Measurements from ENCODE around the gene ZBTB16. TPM values are rescaled to one million over a fixed set of nuclear protein-coding genes. Genes with fewer than 3 reads are reported as not detected.

Gene ZBTB16
- polyA plus RNA-seq, 1 donor: 2.8 TPM

GRCh38 chr11:114282488-114282887, 223.0 kb downstream of the ZBTB16 start:
- no CpG with 5 or more reads among the region's 3 CpGs for WGBS (ENCODE audit: insufficient coverage, low lambda C conversion rate)
- Histone ChIP-seq H3K4me1 (ENCODE audit: control insufficient read depth, insufficient read depth, low read length) (no peaks in the 10 kb centered on the region), H3K27ac (ENCODE audit: low read length) (no peak overlapping the region), H3K4me3 (ENCODE audit: low read length) (no peak overlapping the region), H3K36me3 (ENCODE audit: control insufficient read depth, insufficient read depth, low read length) (no peaks in the 10 kb centered on the region), H3K27me3 (ENCODE audit: control insufficient read depth, insufficient read depth, low read length) (no peaks in the 10 kb centered on the region), H3K9me3 (ENCODE audit: control insufficient read depth, low read depth, low read length) (no peaks in the 10 kb centered on the region)
- DNase-seq: no peak

GRCh38 chr11:114283422-114283821, 223.9 kb downstream of the ZBTB16 start:
- DNase-seq: no peak
- WGBS (ENCODE audit: insufficient coverage, low lambda C conversion rate): 97% methylated on average over 3 of the region's 3 CpGs
- Histone ChIP-seq H3K27me3 (ENCODE audit: control insufficient read depth, insufficient read depth, low read length) (no peaks in the 10 kb centered on the region), H3K4me1 (ENCODE audit: control insufficient read depth, insufficient read depth, low read length) (no peaks in the 10 kb centered on the region), H3K36me3 (ENCODE audit: control insufficient read depth, insufficient read depth, low read length) (no peaks in the 10 kb centered on the region), H3K27ac (ENCODE audit: low read length) (no peak overlapping the region), H3K9me3 (ENCODE audit: control insufficient read depth, low read depth, low read length) (no peaks in the 10 kb centered on the region), H3K4me3 (ENCODE audit: low read length) (no peak overlapping the region)

GRCh38 chr11:114284021-114284420, 224.5 kb downstream of the ZBTB16 start:
- Histone ChIP-seq H3K36me3 (ENCODE audit: control insufficient read depth, insufficient read depth, low read length) (no peaks in the 10 kb centered on the region), H3K27ac (ENCODE audit: low read length) (no peak overlapping the region), H3K27me3 (ENCODE audit: control insufficient read depth, insufficient read depth, low read length) (no peaks in the 10 kb centered on the region), H3K9me3 (ENCODE audit: control insufficient read depth, low read depth, low read length) (no peaks in the 10 kb centered on the region), H3K4me3 (ENCODE audit: low read length) (no peak overlapping the region), H3K4me1 (ENCODE audit: control insufficient read depth, insufficient read depth, low read length) (no peaks in the 10 kb centered on the region)
- DNase-seq: no peak
- WGBS (ENCODE audit: insufficient coverage, low lambda C conversion rate): no CpG with 5 or more reads among the region's 2 CpGs

GRCh38 chr11:114284914-114285313, 225.4 kb downstream of the ZBTB16 start:
- Histone ChIP-seq H3K4me3 (ENCODE audit: low read length) (no peak overlapping the region), H3K9me3 (ENCODE audit: control insufficient read depth, low read depth, low read length) (no peaks in the 10 kb centered on the region), H3K27ac (ENCODE audit: low read length) (no peak overlapping the region), H3K27me3 (ENCODE audit: control insufficient read depth, insufficient read depth, low read length) (no peaks in the 10 kb centered on the region), H3K4me1 (ENCODE audit: control insufficient read depth, insufficient read depth, low read length) (no peaks in the 10 kb centered on the region), H3K36me3 (ENCODE audit: control insufficient read depth, insufficient read depth, low read length) (no peaks in the 10 kb centered on the region)
- WGBS (ENCODE audit: insufficient coverage, low lambda C conversion rate): 100% methylated on average over 2 of the region's 7 CpGs
- DNase-seq: no peak

- DNase-seq: no peak
- H3K4me3 ChIP-seq (ENCODE audit: low read length): no peak overlapping the region
- no peaks in the 10 kb centered on the region for H3K36me3 ChIP-seq (ENCODE audit: control insufficient read depth, insufficient read depth, low read length)
- no peaks in the 10 kb centered on the region for H3K27me3 ChIP-seq (ENCODE audit: control insufficient read depth, insufficient read depth, low read length)
- no peaks in the 10 kb centered on the region for H3K4me1 ChIP-seq (ENCODE audit: control insufficient read depth, insufficient read depth, low read length)
- no peaks in the 10 kb centered on the region for H3K9me3 ChIP-seq (ENCODE audit: control insufficient read depth, low read depth, low read length)
- no peak overlapping the region for H3K27ac ChIP-seq (ENCODE audit: low read length)
- no CpG with 5 or more reads among the region's 3 CpGs for WGBS (ENCODE audit: insufficient coverage, low lambda C conversion rate)
These were observed 226.1 kb downstream of the ZBTB16 start for GRCh38 chr11:114285599-114285998.

GRCh38 chr11:114286229-114286628, 226.7 kb downstream of the ZBTB16 start:
- H3K27ac ChIP-seq (ENCODE audit: low read length): no peak overlapping the region
- H3K27me3 ChIP-seq (ENCODE audit: control insufficient read depth, insufficient read depth, low read length): no peaks in the 10 kb centered on the region
- DNase-seq: no peak
- H3K4me3 ChIP-seq (ENCODE audit: low read length): no peak overlapping the region
- H3K4me1 ChIP-seq (ENCODE audit: control insufficient read depth, insufficient read depth, low read length): no peaks in the 10 kb centered on the region
- WGBS (ENCODE audit: insufficient coverage, low lambda C conversion rate): 100% methylated on average over 1 of the region's 3 CpGs
- no peaks in the 10 kb centered on the region for H3K36me3 ChIP-seq (ENCODE audit: control insufficient read depth, insufficient read depth, low read length)
- H3K9me3 ChIP-seq (ENCODE audit: control insufficient read depth, low read depth, low read length): no peaks in the 10 kb centered on the region

GRCh38 chr11:114287154-114287553, 227.6 kb downstream of the ZBTB16 start:
- no peak for DNase-seq
- H3K36me3 ChIP-seq (ENCODE audit: control insufficient read depth, insufficient read depth, low read length): no peaks in the 10 kb centered on the region
- H3K27ac ChIP-seq (ENCODE audit: low read length): no peak overlapping the region
- H3K4me3 ChIP-seq (ENCODE audit: low read length): no peak overlapping the region
- no peaks in the 10 kb centered on the region for H3K4me1 ChIP-seq (ENCODE audit: control insufficient read depth, insufficient read depth, low read length)
- no peaks in the 10 kb centered on the region for H3K27me3 ChIP-seq (ENCODE audit: control insufficient read depth, insufficient read depth, low read length)
- no peaks in the 10 kb centered on the region for H3K9me3 ChIP-seq (ENCODE audit: control insufficient read depth, low read depth, low read length)
- 88% methylated on average over 1 of the region's 2 CpGs for WGBS (ENCODE audit: insufficient coverage, low lambda C conversion rate)

- DNase-seq: no peak
- Histone ChIP-seq H3K27ac (ENCODE audit: low read length) (no peak overlapping the region), H3K27me3 (ENCODE audit: control insufficient read depth, insufficient read depth, low read length) (no peaks in the 10 kb centered on the region), H3K9me3 (ENCODE audit: control insufficient read depth, low read depth, low read length) (no peaks in the 10 kb centered on the region), H3K36me3 (ENCODE audit: control insufficient read depth, insufficient read depth, low read length) (no peaks in the 10 kb centered on the region), H3K4me3 (ENCODE audit: low read length) (no peak overlapping the region), H3K4me1 (ENCODE audit: control insufficient read depth, insufficient read depth, low read length) (no peaks in the 10 kb centered on the region)
- 83% methylated on average over 1 of the region's 2 CpGs for WGBS (ENCODE audit: insufficient coverage, low lambda C conversion rate)
These were observed 228.6 kb downstream of the ZBTB16 start for GRCh38 chr11:114288136-114288535.

GRCh38 chr11:114289779-114290178, 230.3 kb downstream of the ZBTB16 start:
- Histone ChIP-seq H3K36me3 (ENCODE audit: control insufficient read depth, insufficient read depth, low read length) (no peaks in the 10 kb centered on the region), H3K27me3 (ENCODE audit: control insufficient read depth, insufficient read depth, low read length) (no peaks in the 10 kb centered on the region), H3K9me3 (ENCODE audit: control insufficient read depth, low read depth, low read length) (no peaks in the 10 kb centered on the region), H3K27ac (ENCODE audit: low read length) (no peak overlapping the region), H3K4me3 (ENCODE audit: low read length) (no peak overlapping the region), H3K4me1 (ENCODE audit: control insufficient read depth, insufficient read depth, low read length) (peaks cover under 1% of the 10 kb centered on the region)
- DNase-seq: no peak
- WGBS (ENCODE audit: insufficient coverage, low lambda C conversion rate): no CpG with 5 or more reads among the region's 5 CpGs

- Histone ChIP-seq H3K36me3 (ENCODE audit: control insufficient read depth, insufficient read depth, low read length) (no peaks in the 10 kb centered on the region), H3K27ac (ENCODE audit: low read length) (no peak overlapping the region), H3K9me3 (ENCODE audit: control insufficient read depth, low read depth, low read length) (no peaks in the 10 kb centered on the region), H3K4me1 (ENCODE audit: control insufficient read depth, insufficient read depth, low read length) (peaks cover 4% of the 10 kb centered on the region), H3K27me3 (ENCODE audit: control insufficient read depth, insufficient read depth, low read length) (no peaks in the 10 kb centered on the region), H3K4me3 (ENCODE audit: low read length) (no peak overlapping the region)
- no peak for DNase-seq
- WGBS (ENCODE audit: insufficient coverage, low lambda C conversion rate): 93% methylated on average over 2 of the region's 2 CpGs
These were observed 231.2 kb downstream of the ZBTB16 start for GRCh38 chr11:114290503-114291235.

- Histone ChIP-seq H3K9me3 (ENCODE audit: control insufficient read depth, low read depth, low read length) (no peaks in the 10 kb centered on the region), H3K27ac (ENCODE audit: low read length) (no peak overlapping the region), H3K36me3 (ENCODE audit: control insufficient read depth, insufficient read depth, low read length) (no peaks in the 10 kb centered on the region), H3K4me1 (ENCODE audit: control insufficient read depth, insufficient read depth, low read length) (peaks cover 4% of the 10 kb centered on the region), H3K4me3 (ENCODE audit: low read length) (no peak overlapping the region), H3K27me3 (ENCODE audit: control insufficient read depth, insufficient read depth, low read length) (no peaks in the 10 kb centered on the region)
- no peak for DNase-seq
- WGBS (ENCODE audit: insufficient coverage, low lambda C conversion rate): 86% methylated on average over 2 of the region's 5 CpGs
These were observed 231.9 kb downstream of the ZBTB16 start for GRCh38 chr11:114291381-114291780.
